H1 (cell line): ENCODE results near the gene TYW1B.
"Not testable (repeated sequence)": the region's sequence is repeated elsewhere in the genome, so short reads cannot be mapped to it uniquely, and the experiment has no call there.

Experiments used
- CTCF ChIP-seq, 3 experiments: IDR thresholded peaks; 1 replicate in 2 of 3; 2 replicates in 1 of 3; pipeline versions ENCODE4 v1.5.1 to v1.6.1; 2011; ENCODE audit warnings: low read length in 3 of 3, mild to moderate bottlenecking in 3 of 3, inconsistent platforms in 2 of 3, low read depth in 1 of 3, moderate library complexity in 1 of 3; ENCODE audit not compliant: insufficient read depth in 1 of 3; ENCODE audit errors: control extremely low read depth in 1 of 3
- EP300 ChIP-seq, 2 experiments: IDR thresholded peaks; 1 replicate in 1 of 2; 2 replicates in 1 of 2; pipeline ENCODE4 v1.6.1; 2011 to 2012; ENCODE audit warnings: low read depth in 2 of 2, low read length in 2 of 2, mild to moderate bottlenecking in 2 of 2, borderline replicate concordance in 1 of 2, inconsistent platforms in 1 of 2, moderate library complexity in 1 of 2
- POLR2A ChIP-seq, 2 experiments: IDR thresholded peaks; 1 replicate in 1 of 2; 2 replicates in 1 of 2; pipeline ENCODE4 v1.6.1; 2011; ENCODE audit warnings: low read depth in 2 of 2, low read length in 2 of 2, mild to moderate bottlenecking in 2 of 2; ENCODE audit errors: control extremely low read depth in 1 of 2
- POLR2AphosphoS5 ChIP-seq: IDR thresholded peaks from 2 replicates; pipeline ENCODE4 v1.6.1; 2011; ENCODE audit warnings: low read depth, low read length
- RAD21 ChIP-seq, 2 experiments: IDR thresholded peaks in 1 of 2; conservative IDR thresholded peaks in 1 of 2; 2 replicates each; pipeline ENCODE4 v1.6.1; 2011; ENCODE audit warnings: low read depth in 2 of 2, low read length in 2 of 2, improper control_type of control experiment in 1 of 2, inconsistent platforms in 1 of 2, mild to moderate bottlenecking in 1 of 2, moderate library complexity in 1 of 2
- RXRA ChIP-seq: IDR thresholded peaks from 2 replicates; pipeline ENCODE4 v1.6.1; 2011; ENCODE audit warnings: low read depth, mild to moderate bottlenecking, low read length, moderate library complexity; ENCODE audit not compliant: insufficient read depth
- SP1 ChIP-seq: IDR thresholded peaks from 2 replicates; pipeline ENCODE4 v1.6.1; 2011; ENCODE audit warnings: low read depth, low read length
- YY1 ChIP-seq: IDR thresholded peaks from 2 replicates; pipeline ENCODE4 v1.6.1; 2011; ENCODE audit warnings: low read depth, mild to moderate bottlenecking, low read length
- TF ChIP-seq, protein P1 (sequence below): IDR thresholded peaks from 2 replicates; pipeline ENCODE4 v1.6.1; 2012; ENCODE audit warnings: inconsistent platforms
- TF ChIP-seq, protein P2 (sequence below): IDR thresholded peaks from 2 replicates; pipeline ENCODE4 v1.6.1; 2011; ENCODE audit warnings: low read depth, mild to moderate bottlenecking, low read length; ENCODE audit not compliant: insufficient read depth

DNA sequence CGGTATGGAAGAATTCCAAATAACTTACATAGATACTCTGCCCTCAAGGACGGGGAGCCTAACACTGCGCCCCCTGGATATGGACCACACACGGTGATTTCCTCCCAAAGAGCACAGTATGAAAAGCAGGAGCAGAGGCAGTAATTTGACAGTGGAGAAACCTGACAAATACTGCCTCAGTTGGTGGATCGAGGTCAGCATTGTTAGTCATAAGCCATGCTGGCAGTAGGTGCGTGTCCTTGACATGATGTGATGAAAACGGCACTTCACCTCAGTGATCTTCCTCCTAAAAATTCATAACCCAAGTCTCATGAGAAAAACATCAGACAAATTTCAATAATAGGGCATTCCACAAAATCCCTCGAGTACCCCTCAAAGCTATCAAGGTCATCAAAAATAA lies 224.5 kb downstream of the TYW1B start:
- TF ChIP-seq EP300 (IDR thresholded peaks at IDR 0.05; ENCODE audit: borderline replicate concordance in 1 of 2, low read depth in 2 of 2, low read length in 2 of 2); RXRA; CTCF (IDR thresholded peaks at IDR 0.05; ENCODE audit: control extremely low read depth in 1 of 3, insufficient read depth in 1 of 3, low read depth in 1 of 3, low read length in 3 of 3); SP1; POLR2A (IDR thresholded peaks at IDR 0.05; ENCODE audit: control extremely low read depth in 1 of 2, low read depth in 2 of 2, low read length in 2 of 2); YY1; RAD21 (IDR thresholded peaks at IDR 0.05 in 1 of 2, conservative IDR thresholded peaks at IDR 0.05 in 1 of 2; ENCODE audit: low read depth in 2 of 2, low read length in 2 of 2); POLR2AphosphoS5: not testable (repeated sequence)
- TF ChIP-seq, protein P1, sequence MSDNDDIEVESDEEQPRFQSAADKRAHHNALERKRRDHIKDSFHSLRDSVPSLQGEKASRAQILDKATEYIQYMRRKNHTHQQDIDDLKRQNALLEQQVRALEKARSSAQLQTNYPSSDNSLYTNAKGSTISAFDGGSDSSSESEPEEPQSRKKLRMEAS: not testable (repeated sequence)
- TF ChIP-seq, protein P2, sequence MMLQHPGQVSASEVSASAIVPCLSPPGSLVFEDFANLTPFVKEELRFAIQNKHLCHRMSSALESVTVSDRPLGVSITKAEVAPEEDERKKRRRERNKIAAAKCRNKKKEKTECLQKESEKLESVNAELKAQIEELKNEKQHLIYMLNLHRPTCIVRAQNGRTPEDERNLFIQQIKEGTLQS: not testable (repeated sequence)
